ENCODE data around the gene PRTFDC1.
"Not testable (repeated sequence)": the region's sequence is repeated elsewhere in the genome, so short reads cannot be mapped to it uniquely, and the experiment has no call there.

PRTFDC1 gene

GRCh38 chr10:24930427-24930826, 22.0 kb downstream of the PRTFDC1 start:
- H3K4me1 Mint-ChIP-seq, result peaks cover 13% of the 10 kb centered on the region
- H3K27me3 Mint-ChIP-seq, result no peaks in the 10 kb centered on the region
- no peak for ATAC-seq (ENCODE audit: low read depth)
- peaks cover 2% of the 10 kb centered on the region for H3K36me3 Mint-ChIP-seq
- H3K4me3 Mint-ChIP-seq, result no peak overlapping the region
- H3K9me3 Mint-ChIP-seq, result peaks cover 2% of the 10 kb centered on the region
- H3K27ac Mint-ChIP-seq, result no peak overlapping the region
- no peak for DNase-seq (ENCODE audit: low spot score in 2 of 2)

DNA sequence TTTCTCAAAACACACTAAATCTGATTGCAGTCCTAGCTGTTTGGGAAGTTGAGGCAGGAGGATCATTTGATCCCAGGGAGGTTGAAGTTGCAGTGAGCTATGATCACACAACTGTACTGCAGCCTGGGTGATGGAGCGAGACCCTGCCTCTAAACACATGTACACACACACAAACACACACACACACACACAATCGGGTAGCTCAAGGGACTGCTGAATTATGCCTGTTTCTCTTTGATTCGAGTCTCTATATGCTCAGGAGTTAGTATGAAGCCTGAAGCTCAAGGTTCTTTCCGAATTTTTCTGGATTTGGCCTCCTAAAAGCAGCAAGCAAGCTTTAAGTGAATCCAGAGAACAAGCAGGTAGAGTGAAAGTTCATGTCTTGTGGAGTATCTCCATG, 22.5 kb downstream of the PRTFDC1 start:
- no peak for DNase-seq (ENCODE audit: low spot score in 2 of 2)
- no peak overlapping the region for H3K27ac Mint-ChIP-seq
- ATAC-seq (ENCODE audit: low read depth), result no peak
- H3K27me3 Mint-ChIP-seq, result no peaks in the 10 kb centered on the region
- peaks cover 13% of the 10 kb centered on the region for H3K4me1 Mint-ChIP-seq
- H3K9me3 Mint-ChIP-seq, result peaks cover 2% of the 10 kb centered on the region
- peaks cover 2% of the 10 kb centered on the region for H3K36me3 Mint-ChIP-seq
- no peak overlapping the region for H3K4me3 Mint-ChIP-seq

- no peak for DNase-seq (ENCODE audit: low spot score in 2 of 2)
- H3K9me3 Mint-ChIP-seq, result peaks cover 3% of the 10 kb centered on the region
These were observed 23.3 kb downstream of the PRTFDC1 start for GRCh38 chr10:24929056-24929544.

DNA sequence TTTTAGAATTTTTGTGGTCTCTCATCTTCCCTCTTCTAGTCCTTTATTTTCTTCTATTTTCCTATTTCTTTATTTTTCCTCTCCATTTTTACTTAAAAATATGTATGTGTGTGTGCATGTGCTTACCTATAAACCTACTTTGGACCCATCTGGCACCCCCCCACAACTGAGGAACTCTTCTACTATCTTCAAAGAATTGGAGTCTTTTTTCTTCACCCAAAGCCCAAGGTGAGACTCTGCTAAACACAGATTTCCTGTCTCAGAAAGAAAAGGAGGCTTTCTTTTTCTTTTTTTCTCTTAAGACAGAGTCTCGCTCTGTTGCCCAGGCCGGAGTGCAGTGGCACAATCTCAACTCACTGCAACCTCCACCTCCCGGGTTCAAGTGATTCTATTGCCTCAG, 24.2 kb downstream of the PRTFDC1 start:
- peaks cover 8% of the 10 kb centered on the region for H3K9me3 Mint-ChIP-seq
- peaks cover 5% of the 10 kb centered on the region for H3K36me3 Mint-ChIP-seq
- H3K4me1 Mint-ChIP-seq, result peaks cover 13% of the 10 kb centered on the region
- DNase-seq (ENCODE audit: low spot score in 2 of 2), result no peak
- no peak overlapping the region for H3K4me3 Mint-ChIP-seq
- ATAC-seq (ENCODE audit: low read depth), result no peak
- H3K27ac Mint-ChIP-seq, result no peak overlapping the region
- no peaks in the 10 kb centered on the region for H3K27me3 Mint-ChIP-seq

More at GRCh38 chr10:24929056-24929544, 23.3 kb downstream of the PRTFDC1 start:
- no peak for ATAC-seq (ENCODE audit: low read depth)
- H3K36me3 Mint-ChIP-seq, result peaks cover 4% of the 10 kb centered on the region
- H3K27ac Mint-ChIP-seq, result no peak overlapping the region
- H3K27me3 Mint-ChIP-seq, result no peaks in the 10 kb centered on the region
- no peak overlapping the region for H3K4me3 Mint-ChIP-seq
- peaks cover 13% of the 10 kb centered on the region for H3K4me1 Mint-ChIP-seq

DNA sequence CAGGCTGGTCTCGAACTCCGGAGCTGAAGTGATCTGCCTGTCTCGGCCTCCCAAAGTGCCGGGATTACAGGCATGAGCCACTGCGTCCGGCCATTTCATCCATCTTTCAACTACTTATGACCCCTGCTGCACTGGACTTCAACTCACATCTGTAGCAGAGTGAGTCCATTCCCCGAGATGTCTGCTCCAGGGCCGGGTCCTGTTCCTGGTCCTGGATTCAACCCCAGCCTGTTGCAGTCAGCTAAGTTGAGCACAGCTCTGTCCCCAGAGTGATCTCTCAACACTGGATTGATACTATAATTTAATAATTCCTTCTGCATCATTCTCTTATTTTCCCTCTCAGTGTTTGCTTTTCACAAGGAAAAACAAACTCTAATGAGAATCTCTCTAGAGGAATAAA, 25.8 kb downstream of the PRTFDC1 start:
- Mint-ChIP-seq H3K36me3 (peaks cover 5% of the 10 kb centered on the region), H3K4me3 (no peak overlapping the region), H3K27me3 (no peaks in the 10 kb centered on the region), H3K4me1 (peaks cover 13% of the 10 kb centered on the region), H3K9me3 (peaks cover 8% of the 10 kb centered on the region), H3K27ac (no peak overlapping the region)
- ATAC-seq (ENCODE audit: low read depth) (no peak), DNase-seq (ENCODE audit: low spot score in 2 of 2) (no peak)

GRCh38 chr10:24925799-24926198, 26.6 kb downstream of the PRTFDC1 start:
- H3K27ac Mint-ChIP-seq, result no peak overlapping the region
- peaks cover 5% of the 10 kb centered on the region for H3K36me3 Mint-ChIP-seq
- ATAC-seq (ENCODE audit: low read depth), result no peak

DNA sequence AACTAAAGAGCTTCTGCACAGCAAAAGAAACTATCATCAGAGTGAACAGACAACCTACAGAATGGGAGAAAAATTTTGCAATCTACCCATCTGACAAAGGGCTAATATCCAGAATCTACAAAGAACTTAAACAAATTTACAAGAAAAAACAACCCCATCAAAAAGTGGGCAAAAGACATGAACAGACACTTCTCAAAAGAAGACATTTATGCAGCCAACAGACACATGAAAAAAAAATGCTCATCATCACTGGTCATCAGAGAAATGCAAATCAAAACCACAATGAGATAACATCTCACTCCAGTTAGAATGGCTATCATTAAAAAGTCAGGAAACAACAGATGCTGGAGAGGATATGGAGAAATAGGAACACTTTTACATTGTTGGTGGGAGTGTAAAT, 27.9 kb downstream of the PRTFDC1 start:
- not testable (repeated sequence) for H3K4me3 Mint-ChIP-seq; H3K36me3 Mint-ChIP-seq; ATAC-seq (ENCODE audit: low read depth); H3K9me3 Mint-ChIP-seq; H3K4me1 Mint-ChIP-seq; H3K27ac Mint-ChIP-seq; DNase-seq (ENCODE audit: low spot score in 2 of 2); H3K27me3 Mint-ChIP-seq

More at GRCh38 chr10:24925799-24926198, 26.6 kb downstream of the PRTFDC1 start:
- Mint-ChIP-seq H3K9me3 (peaks cover 8% of the 10 kb centered on the region), H3K4me1 (peaks cover 13% of the 10 kb centered on the region), H3K27me3 (no peaks in the 10 kb centered on the region), H3K4me3 (no peak overlapping the region)
- no peak for DNase-seq (ENCODE audit: low spot score in 2 of 2)

- not testable (repeated sequence) for H3K4me1 Mint-ChIP-seq; H3K27ac Mint-ChIP-seq; H3K36me3 Mint-ChIP-seq; ATAC-seq (ENCODE audit: low read depth); H3K4me3 Mint-ChIP-seq; H3K9me3 Mint-ChIP-seq; H3K27me3 Mint-ChIP-seq; DNase-seq (ENCODE audit: low spot score in 2 of 2)
These were observed 30.1 kb downstream of the PRTFDC1 start for GRCh38 chr10:24922222-24922868.

- H3K4me1 Mint-ChIP-seq, result no peaks in the 10 kb centered on the region
- H3K4me3 Mint-ChIP-seq, result no peak overlapping the region
- no peaks in the 10 kb centered on the region for H3K27me3 Mint-ChIP-seq
- ATAC-seq (ENCODE audit: low read depth) (no peak), DNase-seq (ENCODE audit: low spot score in 2 of 2) (no peak)
- H3K36me3 Mint-ChIP-seq, result peaks cover 5% of the 10 kb centered on the region
- H3K9me3 Mint-ChIP-seq, result peaks cover 8% of the 10 kb centered on the region
- no peak overlapping the region for H3K27ac Mint-ChIP-seq
These were observed 31.2 kb downstream of the PRTFDC1 start for GRCh38 chr10:24920907-24921881.

DNA sequence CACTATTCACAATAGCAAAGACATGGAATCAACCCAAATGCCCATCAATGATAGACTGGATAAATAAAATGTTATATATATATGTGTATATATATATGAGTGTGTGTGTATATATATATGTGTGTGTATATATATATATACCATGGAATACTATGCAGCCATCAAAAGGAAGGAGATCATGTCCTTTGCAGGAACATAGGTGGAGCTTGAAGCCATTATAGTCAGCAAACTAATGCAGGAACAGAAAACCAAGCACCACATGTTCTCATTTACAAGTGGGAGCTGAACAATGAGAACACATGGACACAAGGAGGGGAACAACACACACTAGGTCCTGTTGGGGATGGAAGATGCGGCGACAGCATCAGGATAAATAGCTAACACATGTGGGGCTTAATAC, 32.2 kb downstream of the PRTFDC1 start:
- not testable (repeated sequence) for ATAC-seq (ENCODE audit: low read depth); H3K27me3 Mint-ChIP-seq; H3K27ac Mint-ChIP-seq; H3K4me3 Mint-ChIP-seq; H3K36me3 Mint-ChIP-seq; DNase-seq (ENCODE audit: low spot score in 2 of 2); H3K4me1 Mint-ChIP-seq; H3K9me3 Mint-ChIP-seq

GRCh38 chr10:24919629-24920028, 32.8 kb downstream of the PRTFDC1 start:
- H3K27ac Mint-ChIP-seq; DNase-seq (ENCODE audit: low spot score in 2 of 2); H3K36me3 Mint-ChIP-seq; H3K9me3 Mint-ChIP-seq; H3K27me3 Mint-ChIP-seq; ATAC-seq (ENCODE audit: low read depth); H3K4me1 Mint-ChIP-seq; H3K4me3 Mint-ChIP-seq: not testable (repeated sequence)

DNA sequence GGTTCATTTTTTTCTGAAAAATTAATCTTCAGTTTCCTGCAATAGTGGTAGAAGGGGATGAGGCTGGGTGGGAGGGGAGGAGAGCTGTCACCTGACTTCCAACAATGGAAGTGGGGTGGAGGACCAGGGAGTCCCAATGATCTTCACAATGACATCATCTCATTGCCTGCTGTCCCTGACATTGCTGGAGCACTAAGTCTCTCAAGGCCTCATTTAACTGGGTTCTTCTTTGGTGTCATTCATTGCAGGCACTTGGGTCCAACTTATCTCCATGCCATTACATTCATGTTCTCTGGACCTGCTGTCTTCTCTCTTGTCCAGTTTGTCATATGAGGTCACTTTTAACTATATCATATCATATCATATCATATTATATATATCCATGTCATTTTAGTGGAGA, 34.4 kb downstream of the PRTFDC1 start:
- Mint-ChIP-seq H3K4me1 (no peaks in the 10 kb centered on the region), H3K27me3 (no peaks in the 10 kb centered on the region), H3K27ac (no peak overlapping the region), H3K36me3 (no peaks in the 10 kb centered on the region), H3K4me3 (no peak overlapping the region), H3K9me3 (no peaks in the 10 kb centered on the region)
- DNase-seq (ENCODE audit: low spot score in 2 of 2) (no peak), ATAC-seq (ENCODE audit: low read depth) (no peak)

DNA sequence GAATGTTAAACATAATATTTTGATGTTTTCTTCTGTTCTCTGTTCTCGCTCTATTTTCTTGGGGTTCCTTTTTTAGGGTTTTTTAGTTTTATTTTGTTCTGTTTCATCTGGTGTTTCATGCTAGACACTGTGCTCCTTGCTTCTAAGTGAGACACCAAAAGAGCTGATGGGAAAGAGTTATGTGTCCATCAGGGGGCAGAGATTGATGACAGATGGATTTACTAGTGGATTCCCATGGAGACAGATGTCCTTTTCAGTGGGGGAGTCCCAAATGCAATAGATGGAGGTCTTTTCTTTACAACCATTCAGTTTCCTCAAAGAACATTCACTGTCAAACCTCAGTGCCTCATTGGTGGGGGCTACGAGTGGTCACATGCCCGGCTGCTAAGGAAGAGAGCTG, 34.9 kb downstream of the PRTFDC1 start:
- Mint-ChIP-seq H3K4me3 (no peak overlapping the region), H3K9me3 (no peaks in the 10 kb centered on the region), H3K36me3 (no peaks in the 10 kb centered on the region), H3K27me3 (no peaks in the 10 kb centered on the region), H3K27ac (no peak overlapping the region), H3K4me1 (peaks cover 3% of the 10 kb centered on the region)
- ATAC-seq (ENCODE audit: low read depth) (no peak), DNase-seq (ENCODE audit: low spot score in 2 of 2) (no peak)

DNA sequence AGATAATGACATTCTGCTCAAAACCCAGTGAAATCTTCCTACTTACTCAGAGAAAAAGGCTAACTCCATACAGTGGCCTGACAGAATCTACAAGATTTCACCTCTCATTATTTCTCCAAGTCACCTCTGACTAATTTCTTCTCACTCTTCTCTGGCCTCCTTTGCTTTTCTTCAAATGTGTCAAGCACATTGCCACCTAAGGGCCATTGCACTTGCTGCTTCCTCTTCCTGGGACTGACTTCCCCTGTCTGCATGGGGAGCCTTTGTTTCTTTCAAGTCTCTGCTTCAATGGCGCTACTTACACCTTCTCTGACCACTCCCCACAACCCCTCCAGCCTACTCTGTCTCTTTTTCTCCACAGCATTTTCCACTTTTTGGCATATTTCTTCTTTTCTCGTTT, 36.0 kb downstream of the PRTFDC1 start:
- Mint-ChIP-seq H3K27me3 (no peaks in the 10 kb centered on the region), H3K9me3 (no peaks in the 10 kb centered on the region), H3K36me3 (no peaks in the 10 kb centered on the region), H3K27ac (no peak overlapping the region), H3K4me3 (no peak overlapping the region), H3K4me1 (peaks cover 7% of the 10 kb centered on the region)
- DNase-seq (ENCODE audit: low spot score in 2 of 2), result no peak
- no peak for ATAC-seq (ENCODE audit: low read depth)
